HG02610 (cell line): Measurements from ENCODE around the gene HAP1.
"Not testable (repeated sequence)": the region's sequence is repeated elsewhere in the genome, so short reads cannot be mapped to it uniquely, and the experiment has no call there.

Experiments
- ATAC-seq: cut with Tn5 transposase; IDR thresholded peaks from one replicate; pipeline ENCODE4 v1.9.1; 2021; ENCODE audit warnings: mild to moderate bottlenecking, moderate library complexity; ENCODE audit not compliant: unreplicated experiment

The HAP1 gene, protein sequence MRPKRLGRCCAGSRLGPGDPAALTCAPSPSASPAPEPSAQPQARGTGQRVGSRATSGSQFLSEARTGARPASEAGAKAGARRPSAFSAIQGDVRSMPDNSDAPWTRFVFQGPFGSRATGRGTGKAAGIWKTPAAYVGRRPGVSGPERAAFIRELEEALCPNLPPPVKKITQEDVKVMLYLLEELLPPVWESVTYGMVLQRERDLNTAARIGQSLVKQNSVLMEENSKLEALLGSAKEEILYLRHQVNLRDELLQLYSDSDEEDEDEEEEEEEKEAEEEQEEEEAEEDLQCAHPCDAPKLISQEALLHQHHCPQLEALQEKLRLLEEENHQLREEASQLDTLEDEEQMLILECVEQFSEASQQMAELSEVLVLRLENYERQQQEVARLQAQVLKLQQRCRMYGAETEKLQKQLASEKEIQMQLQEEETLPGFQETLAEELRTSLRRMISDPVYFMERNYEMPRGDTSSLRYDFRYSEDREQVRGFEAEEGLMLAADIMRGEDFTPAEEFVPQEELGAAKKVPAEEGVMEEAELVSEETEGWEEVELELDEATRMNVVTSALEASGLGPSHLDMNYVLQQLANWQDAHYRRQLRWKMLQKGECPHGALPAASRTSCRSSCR

DNA sequence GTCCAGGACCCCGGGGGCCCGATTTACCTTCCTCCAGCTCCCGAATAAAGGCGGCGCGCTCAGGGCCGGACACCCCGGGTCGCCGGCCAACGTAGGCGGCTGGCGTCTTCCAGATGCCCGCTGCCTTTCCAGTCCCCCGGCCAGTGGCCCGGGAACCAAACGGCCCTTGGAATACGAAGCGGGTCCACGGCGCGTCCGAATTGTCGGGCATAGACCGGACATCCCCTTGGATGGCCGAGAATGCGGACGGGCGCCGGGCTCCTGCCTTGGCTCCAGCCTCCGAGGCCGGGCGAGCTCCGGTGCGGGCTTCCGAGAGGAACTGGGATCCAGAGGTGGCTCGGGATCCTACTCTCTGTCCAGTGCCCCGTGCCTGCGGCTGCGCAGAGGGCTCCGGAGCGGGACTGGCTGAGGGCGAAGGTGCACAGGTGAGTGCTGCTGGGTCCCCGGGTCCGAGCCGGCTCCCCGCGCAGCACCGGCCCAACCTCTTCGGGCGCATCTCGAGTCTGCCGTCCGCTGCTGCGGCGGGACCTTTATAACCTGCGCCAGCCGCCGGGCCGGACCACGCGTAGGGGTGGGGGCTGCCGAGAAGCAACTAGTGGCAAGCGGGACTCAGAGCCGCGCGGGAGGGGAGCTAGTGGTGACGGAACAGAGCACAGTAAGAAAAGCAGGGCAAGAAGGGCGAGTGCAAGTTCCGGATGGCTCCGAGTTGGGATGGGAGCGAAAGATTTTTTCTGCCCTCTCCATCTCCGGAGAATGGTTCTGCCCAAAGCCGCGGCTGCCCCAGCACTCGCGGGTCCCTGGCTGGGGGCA is at the start of gene HAP1:
HAP1 (minus strand) TSS at position 505 of the 810 bp plus-strand sequence; CDS start at position 496, 9 bp downstream.
- no peak for ATAC-seq

DNA sequence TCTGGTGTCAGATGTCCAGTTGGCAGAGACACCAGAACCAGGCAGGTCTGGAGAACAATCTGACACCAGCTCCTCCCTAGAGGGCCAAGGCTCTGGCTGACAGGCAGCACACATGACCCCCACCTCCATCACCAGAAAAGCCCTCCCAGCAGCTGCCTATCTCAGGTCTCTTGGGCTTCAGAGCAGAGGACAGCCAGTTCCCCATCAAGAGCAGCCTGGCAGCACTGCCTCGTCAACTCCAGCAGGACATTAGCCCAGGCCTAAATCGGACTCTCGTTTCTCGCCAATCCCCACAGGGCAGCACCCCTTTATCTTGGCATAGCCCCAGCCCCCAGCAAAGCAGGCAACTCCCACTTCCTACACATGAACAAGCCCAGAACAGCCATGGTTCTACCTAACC is 47.7 kb upstream of the HAP1 start:
- ATAC-seq: no peak

DNA sequence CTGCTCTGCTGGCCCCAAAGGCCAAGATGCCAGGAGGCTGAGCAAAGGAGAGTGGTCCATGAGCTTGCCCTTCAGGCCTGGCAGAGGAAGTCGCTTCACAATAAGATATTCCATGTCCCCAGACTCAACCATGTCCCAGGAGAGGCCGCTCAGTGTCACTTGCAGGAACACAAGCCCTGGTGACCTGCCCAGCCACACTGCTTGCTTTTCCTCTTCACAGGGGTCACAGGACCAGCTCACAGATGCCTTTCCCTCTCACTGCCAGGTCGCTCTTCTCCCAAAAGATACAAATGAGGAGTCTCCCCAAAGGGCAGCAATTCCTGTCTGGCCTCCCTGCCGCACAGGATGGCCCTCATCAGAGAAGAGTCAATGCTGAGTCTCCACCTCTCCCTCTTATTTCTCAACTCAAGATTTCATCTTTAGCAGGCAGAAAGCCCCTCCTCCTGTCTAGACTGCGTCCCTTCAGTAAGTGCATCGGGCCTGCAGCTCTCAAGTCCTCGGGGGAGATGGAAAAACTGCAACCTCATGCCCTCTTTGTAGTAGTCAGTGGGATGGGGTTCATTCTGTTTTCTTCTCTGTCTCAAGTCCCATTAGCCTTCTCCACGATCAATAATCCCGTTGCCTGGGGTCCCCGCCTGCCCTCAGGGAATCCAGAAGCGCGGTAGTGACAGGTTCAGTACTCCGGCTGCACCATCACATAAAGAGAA is 47.1 kb upstream of the HAP1 start:
- ATAC-seq: no peak

DNA sequence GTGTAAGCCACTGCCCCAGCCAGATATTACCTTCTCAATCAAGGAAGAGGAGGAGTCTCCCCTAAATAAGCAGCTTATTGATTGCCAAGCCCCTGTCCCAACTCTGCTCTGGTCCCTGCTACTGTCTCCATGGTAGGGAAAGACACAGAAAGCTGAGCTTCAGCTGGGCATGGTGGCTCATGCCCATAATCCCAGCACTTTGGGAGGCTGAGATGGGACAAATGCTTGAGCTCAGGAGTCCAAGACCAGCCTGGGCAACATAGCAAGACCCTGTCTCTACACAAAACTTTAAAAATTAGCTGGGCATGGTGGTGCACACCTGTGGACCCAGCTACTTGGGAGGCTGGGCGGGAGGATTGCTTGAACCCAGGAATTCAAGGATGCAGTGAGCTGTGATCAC is 45.5 kb upstream of the HAP1 start:
- no peak for ATAC-seq

DNA sequence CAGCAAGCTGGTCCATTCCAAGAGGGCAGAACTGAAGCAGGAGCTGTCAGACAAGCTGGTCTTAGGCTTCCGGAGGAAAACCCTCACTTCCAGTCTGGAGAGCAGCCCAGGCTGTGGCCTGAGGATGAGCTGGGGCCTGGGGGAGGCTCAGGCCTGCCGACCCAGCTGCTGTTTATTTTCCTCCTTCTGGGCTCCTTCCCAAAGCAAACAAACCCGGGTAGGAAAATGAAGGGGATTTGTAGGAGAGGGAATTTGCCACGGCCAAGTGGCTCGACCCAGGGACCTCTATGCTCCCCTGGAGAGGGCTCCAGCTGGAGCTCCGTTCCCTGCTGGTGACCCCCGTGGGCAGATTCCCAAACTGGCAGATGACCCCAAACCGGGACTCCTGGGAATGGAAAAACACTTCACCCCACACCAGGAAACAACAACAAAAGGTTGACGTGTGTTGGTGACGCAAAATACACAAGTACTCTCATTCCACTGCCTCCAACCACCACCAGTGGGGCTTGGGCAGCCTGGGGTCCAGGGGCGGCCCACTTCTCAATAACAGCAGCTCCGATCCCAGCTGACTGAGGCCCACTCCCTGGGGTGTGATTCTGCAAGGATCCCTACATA is 43.2 kb upstream of the HAP1 start:
- no peak for ATAC-seq

DNA sequence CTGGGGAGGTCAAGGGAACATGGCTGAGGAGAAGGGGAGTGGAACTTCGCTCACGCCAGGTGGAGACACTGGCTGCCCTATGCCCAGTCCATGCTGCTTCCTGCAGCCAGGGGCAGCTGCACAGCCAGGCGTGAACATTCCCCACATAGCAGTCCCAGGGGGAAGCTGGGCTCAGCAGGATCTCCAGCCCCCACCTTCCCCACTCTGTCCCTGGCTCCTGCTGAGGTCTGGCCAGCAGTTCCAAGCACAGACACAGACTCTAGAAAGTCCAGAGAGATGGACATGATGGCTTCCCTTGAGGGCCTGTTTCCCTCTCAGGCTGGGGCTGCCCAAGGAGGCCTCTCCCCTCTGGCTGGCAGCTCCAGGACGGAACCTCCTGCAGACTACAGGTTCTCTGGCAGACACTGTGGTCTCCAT is 42.7 kb upstream of the HAP1 start:
- no peak for ATAC-seq

DNA sequence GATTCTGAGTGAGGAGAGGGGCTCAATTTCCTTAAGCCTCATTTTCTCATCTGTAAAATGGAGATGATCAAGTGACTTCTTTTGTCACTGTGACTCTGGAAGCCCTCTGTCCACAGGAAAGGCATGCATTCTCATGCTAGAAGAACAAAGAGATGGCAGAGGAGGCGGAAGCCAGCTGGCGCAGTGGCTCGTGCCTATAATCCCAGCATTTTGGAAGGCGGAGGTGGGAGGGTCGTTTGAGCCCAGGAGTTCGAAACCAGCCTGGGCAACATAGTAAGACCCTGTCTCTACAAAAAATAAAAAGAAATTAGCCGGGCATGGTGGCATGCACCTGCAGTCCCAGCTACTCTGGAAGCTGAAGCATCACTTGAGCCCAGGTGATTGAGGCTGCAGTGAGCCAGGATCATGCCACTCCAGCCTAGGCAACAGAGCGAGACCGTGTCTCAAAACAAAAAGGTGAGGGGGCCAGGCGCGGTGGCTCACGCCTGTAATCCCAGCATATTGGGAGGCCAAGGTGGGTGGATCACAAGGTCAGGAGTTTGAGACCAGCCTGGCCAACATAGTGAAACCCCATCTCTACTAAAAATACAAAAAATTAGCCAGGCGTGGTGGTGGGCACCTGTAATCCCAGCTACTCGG is 41.9 kb upstream of the HAP1 start:
- ATAC-seq: not testable (repeated sequence)

DNA sequence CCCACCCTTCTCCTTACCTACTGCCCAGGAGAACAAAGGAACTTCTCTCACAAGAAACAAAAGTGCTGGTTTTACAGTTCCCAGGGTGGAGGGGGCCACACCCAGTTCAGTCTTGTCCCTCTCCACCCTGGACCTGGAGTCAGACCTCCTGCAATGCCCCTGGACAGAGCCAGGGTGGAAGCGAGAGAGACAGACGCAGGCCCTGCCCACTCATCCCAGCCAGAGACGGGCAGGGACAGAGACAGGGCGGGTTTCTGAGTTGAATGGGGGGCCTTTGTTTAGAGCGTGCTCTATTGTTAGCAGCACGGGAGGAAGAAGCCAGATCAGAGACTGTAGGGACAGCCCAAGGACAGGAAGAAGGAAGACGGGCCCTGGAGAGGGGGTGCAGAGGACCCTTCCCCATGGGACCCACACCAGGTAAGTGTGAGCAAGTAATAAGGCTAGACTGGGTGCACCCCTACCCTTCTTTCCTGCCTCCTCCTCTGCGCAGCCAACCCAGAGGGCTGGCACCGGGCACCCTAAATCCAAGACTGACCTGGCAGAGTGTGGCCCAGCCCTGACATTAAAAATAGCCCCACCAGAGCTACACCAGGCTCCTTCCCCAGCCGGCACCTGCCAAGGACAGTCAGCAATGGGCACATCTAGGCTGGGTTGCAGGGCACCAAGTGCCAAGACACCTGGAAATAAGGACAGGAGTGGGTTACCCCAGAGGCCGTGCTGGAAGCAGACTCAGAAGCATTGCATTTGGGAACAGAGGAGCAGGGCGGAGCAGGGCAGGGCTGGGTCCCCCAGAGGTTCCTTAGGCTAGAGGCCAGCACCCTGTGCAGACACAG is 41.2 kb upstream of the HAP1 start:
- no peak for ATAC-seq

DNA sequence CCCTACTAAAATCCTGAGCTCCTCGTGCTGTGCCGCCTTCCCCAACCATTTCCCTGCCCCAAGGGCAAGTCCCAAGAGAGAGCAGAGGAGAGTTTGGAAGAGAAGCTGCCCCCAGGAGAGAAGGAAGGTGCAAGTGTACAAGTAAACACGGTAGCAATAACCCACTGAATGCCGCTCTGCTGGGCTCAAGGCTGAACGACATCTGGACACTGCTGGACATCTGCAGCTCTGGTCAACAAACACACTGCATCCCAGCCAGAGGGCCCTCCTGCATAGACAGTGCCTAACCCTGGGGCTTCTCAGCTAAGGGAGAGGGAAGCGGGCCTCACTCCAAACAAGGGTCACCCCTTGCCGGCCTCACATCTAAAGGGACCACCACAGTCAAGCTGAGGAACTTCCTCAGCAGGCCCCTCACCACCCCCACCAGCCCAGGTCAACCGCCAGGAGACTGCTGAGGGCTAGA is 39.3 kb upstream of the HAP1 start:
- ATAC-seq: no peak

DNA sequence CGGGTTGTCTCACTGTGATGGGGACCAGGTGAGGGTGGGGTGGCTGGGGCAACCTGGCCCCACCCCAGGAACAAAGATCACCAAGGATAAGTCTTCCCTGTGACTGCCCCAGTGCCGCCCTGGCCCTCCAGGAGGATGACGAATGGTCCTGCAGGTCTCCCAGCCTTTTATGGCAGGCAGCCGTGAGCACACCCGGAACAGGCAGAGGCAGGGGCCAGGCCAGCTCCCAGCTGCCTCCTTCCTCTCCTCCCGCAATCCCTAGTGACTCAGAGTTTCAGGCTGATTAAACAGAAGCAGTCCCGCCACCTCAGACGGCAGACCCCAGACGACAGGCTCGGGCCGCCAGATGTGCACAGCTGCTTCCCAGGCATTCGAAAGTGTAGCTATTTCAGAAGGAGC is 38.7 kb upstream of the HAP1 start:
- no peak for ATAC-seq

DNA sequence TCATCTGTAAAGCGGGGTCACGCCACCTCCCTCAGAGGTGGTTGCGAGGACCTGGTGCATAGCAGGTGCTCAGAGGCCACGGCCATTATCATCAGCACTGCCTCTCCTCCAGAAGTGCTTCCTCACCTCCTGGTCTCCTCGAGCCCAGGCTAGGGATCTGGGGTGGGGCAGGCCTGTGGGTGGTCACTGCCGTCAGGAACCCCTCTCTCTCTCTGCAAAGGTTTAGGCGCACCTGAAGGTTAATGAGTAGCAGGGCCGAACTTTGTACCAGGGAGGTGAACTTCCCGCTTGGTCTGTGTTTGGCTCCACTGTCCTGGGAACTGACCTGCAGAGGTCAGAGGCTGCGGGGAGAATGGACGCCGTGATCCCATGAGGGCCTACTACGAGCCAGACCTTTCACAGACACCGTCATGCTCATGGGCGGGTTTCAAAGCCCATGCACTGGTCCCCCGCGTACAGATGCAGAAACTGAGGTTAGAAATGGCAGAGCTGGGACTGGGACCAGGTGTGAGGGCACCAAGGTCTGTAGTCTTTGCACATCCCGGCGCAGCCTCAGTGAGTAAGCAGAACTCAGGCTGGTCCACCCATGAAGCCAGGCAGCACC is 38.2 kb upstream of the HAP1 start:
- ATAC-seq: no peak

DNA sequence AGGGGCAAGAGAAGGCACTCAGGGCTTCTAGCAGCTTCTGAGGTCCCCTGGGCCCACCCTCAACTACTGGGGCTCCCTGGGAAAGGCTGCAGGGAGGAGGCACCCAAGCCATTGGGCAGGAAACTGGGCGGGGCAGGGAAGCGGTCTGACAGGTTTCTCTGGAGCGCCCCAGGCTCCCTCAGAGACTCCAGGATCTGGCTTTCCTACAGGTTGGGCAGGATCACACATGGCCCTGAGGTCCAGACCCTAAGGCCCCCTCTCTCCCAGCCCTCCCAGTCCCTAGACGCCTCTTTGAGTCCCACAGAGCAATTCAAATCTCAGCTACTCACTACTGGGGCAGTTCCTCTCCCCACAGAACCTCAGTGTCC is 37.8 kb upstream of the HAP1 start:
- no peak for ATAC-seq

DNA sequence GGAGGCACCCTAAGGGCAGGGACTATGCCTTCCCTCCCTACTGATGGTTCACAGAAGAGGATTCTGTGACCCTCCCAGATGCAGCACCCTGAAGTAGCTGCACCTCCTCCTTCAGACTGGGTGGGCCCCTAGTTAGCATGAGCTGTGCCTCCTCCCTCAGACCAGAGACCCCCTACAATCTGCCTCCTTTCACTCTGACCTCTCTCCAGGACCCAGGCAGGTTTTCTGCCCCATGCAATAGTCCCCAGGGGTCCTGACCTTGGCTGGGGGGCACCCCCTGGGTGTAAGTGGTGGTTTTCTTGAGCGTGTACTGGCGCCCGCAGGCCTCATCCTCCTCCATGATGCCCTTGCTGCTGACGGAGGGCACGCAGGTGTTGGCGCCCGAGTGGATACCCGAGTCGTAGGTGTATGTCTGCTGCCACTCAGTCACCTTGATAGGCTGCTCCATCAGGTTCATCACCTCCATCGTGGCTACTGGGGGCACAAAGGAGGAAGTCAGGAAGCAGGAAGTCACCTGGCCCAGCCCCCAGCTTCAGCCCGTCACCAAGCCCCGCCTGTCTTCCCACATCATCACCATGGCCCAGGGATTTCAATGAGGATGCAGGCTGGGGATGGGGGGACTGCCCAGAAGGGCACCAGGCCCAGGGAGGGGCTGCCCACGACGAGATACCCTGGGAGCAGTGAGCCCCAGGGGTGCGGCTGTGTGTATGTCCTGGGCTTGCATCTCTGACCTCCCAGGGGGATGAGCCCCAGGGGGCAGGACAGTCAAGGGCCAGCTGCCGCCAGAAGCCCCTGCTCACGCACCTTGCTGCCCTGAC is 37.2 kb upstream of the HAP1 start:
- no peak for ATAC-seq

DNA sequence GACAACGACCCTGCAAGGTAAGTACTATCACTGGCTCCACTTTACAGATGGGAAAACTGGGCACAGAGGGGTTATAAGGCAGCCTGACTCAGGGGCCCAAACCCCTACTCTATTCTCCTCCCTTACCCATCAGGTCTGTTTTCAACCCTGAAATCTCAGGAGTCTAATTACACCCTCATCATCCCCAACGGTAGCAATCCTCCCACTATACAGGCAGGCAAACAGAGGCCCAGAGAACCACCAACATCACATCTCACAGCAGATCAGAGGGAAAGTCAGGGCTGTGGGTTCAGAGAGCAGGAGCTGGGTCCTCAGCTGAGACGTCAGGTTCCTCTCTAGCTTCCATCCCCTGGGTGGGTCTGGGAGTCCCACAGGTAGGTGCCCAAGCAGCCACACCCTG is 35.5 kb upstream of the HAP1 start:
- ATAC-seq: no peak

DNA sequence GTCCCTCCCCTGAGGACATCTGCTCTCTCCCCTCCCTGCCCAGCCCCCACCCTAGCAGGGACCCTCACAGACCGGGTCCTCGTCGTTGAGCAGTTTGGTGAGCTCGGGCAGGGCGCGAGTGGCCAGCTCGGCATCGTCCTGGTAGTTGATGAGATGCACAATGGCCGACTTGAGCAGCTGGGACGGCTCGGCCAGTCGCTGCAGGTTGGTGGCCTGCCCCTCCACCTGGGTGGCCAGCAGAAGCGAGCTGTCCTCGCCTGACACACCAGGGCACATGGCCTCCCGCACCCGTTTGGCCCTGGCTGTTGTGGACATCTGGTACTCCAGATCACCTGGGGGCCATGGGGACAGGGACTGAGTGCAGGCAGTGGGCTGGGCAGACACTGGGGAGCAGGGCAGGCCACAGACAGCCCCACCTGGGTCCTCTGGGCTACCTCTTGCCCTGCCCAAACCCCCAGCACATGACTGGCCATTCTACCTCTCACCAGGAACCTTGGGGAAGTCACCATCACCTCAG is 35.0 kb upstream of the HAP1 start:
- no peak for ATAC-seq

DNA sequence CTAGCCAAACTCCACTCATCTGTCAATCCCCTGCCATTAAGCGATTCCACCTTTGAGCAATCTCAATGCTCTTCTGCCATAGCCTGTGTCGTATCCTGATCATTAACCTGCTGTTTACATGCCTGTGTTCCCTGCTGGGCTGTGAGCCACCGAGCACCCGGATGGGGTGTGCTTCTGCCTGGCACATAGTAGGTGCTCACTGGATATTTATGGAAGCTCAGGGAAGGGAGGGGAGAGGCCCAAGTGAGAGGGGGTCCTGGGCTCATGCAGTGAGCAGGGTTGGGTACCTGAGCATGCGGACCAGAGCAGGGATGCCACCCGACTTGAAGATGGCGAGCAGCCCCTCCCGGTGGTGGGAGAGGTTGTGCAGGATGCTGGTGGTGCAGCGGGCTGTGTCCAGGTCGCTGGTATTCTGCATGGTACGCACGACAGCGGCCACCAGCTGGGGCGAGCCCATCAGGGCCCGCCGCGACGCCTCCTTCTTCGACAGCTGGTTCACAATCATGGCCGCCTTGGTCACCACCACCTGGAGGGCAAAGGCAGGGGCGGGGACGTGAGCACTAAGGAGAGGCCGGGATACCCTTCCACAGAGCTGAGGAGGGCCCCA is 34.3 kb upstream of the HAP1 start:
- ATAC-seq: no peak

DNA sequence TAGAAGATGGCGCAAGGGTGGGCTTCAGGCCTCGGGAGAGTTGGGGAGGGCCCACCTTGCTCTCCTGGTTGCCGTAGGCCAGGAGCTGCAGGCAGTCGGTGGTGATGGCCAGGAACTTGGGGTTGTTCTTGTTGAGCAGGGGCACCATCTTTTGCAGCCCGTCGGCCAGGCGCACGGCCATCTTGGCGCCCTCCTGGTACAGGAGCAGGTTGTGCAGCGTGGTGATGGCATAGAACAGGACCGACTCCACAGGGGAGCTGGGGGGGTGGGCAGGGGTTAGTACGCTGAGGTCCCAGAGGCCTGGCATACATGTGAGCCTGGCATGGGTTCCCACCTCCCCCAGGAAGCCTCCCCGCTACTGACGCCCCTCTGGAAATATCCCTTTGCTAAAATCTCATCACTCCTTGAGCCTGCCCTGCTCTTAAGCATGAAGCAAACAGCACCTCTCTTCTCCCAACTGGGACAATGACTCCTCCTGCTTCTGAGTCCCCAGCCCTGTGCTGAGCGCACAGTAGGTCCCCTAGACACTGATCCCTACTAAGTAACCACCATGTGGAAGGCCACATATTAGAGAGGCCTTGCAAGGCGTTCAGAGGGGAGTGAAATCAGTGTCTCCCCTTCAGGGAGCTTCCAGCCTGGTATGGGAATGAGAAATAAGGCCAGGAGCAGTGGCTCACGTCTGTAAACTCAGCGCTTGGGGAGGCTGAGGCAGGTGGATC is 33.0 kb upstream of the HAP1 start:
- ATAC-seq: no peak
